NOMO-1 (cell line): ENCODE results near the gene TSNAX.
"Not testable (repeated sequence)": the region's sequence is repeated elsewhere in the genome, so short reads cannot be mapped to it uniquely, and the experiment has no call there.

Experiments
- DNase-seq, 2 experiments: peaks; one replicate each; lab custom pipeline; 2025; ENCODE audit not compliant: unreplicated experiment in 2 of 2; lab: John Stamatoyannopoulos, UW

Gene TSNAX

DNA sequence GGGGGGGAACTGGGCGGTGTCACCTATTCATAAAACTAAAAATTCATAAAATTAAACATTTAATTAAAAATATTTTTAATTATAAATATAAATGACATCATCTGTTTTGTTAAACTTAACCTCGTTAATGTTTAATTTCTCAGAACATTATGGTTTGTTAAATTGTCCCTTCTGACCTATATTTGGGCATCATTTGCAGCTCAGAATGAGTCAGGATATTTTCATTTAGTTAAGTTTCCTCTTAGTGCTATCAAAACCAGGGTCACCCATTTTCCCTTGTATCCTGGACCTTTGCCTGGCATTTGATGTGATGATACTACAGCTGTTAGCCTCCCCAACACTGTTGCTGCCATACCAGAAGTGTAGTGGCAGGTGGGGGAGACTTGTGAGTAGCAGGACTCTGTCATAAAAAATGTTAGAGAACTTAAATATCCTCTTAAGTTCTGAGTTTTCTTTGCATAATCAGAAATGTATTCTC lies 30.3 kb downstream of the TSNAX start:
- no peak for DNase-seq

DNA sequence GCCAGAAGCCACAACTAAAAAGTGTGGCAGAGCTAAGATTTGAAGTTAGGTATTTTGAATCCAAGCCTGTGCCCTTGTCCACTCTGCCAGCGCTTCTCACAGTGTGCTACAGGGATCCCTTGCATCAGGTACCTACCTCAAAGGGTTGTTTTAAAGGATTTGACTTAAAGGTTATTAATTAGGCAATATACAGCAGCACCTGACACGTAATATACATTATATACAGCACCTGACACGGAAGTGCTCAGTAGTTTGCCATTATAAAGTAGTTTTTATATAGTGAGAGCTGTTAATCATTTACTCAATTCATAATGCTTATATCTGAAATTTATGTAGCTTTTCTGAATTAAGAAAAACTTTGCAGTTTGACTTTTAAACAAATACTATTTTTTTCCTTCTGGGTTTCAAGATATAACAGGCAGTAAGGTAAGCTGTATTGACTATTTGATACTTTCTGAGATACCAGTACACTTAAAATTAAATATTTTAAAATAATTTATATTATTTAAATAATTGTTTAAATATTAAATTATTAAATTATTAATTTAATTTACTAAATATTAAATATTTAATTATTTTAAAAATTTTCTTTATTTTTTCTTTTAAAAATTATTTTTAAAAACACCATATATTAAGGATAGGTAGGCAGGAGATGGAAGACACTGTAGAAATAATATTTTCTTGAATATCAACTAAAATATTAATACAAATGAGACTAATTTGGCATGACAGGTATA lies 33.3 kb downstream of the TSNAX start:
- no peak for DNase-seq

DNA sequence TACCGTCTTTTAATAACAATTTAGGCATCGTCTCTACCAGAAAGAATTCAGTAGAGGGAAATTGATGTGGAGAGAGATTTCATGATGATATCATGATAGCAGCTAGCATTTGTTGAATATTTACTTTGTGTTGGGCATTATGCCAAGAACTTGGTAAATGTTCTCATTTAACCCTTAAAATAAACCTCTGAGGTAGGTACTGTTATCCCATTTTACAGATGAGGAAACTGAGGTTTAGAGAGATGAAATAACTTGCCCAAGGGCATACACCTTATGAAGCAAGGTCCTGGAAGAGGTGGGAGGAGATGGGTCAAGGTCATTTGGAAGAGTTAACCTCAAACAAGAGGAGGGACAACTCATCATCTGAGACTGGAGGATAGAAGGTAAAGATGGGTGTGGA lies 34.8 kb downstream of the TSNAX start:
- DNase-seq, result no peak

DNA sequence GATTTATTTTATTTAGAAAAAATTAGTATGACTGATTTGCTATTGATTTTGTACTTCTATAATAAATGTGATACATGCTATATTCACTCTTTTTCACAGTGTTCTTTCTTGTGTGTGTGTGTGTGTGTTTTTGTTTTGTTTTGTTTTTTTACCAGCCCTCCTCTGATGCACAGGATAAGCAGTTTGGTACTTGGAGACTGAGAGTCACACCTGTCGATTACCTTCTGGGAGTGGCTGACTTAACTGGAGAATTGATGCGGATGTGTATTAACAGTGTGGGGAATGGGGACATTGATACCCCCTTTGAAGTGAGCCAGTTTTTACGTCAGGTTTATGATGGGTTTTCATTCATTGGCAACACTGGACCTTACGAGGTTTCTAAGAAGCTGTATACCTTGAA lies 35.9 kb downstream of the TSNAX start:
- no peak for DNase-seq

DNA sequence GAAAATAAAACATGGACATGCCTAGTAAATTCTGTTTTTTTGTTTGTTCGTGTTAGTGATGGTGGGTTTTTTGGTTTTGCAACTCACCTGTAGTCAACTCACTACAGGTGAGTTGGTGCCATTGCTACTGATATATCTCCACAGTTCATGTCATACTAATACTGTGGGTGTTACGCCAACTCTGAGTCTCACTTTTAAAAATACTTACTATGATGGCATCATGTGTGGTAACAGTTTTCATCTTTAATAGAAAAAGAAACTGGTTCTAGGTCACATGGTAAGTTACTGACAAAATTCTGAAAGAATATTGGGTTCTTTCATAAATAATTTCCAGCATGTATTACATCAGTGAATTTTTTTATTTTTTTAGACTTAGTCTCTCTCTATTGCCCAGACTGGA lies 38.0 kb downstream of the TSNAX start:
- DNase-seq, result no peak

DNA sequence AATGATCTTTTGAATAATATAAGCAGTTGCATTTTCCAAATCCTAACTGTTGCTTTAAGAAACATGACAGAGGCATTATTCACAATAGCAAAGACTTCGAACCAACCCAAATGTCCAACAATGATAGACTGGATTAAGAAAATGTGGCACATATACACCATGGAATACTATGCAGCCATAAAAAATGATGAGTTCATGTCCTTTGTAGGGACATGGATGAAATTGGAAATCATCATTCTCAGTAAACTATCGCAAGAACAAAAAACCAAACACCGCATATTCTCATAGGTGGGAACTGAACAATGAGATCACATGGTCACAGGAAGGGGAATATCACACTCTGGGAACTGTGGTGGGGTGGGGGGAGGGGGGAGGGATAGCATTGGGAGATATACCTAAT lies 41.8 kb downstream of the TSNAX start:
- not testable (repeated sequence) for DNase-seq

DNA sequence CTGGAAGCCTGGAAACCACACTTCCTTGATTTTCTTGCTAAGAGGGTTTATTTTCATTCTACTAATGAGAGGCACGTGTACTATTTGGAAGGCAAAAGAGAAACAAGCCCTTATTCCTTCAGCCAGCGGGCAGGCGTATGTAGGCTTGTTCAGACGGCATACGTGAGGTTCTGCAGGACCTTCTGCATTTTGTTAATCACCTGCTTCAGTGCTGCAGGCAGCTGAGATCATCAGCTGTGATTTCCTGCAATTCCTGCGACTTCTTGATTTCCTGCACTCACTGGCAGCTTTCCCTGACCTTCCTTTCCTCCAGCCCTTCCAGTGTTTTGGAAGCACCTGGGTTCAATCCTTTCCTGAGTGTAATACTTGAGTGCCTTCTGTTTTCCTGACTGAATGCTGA lies 43.4 kb downstream of the TSNAX start:
- no peak for DNase-seq

DNA sequence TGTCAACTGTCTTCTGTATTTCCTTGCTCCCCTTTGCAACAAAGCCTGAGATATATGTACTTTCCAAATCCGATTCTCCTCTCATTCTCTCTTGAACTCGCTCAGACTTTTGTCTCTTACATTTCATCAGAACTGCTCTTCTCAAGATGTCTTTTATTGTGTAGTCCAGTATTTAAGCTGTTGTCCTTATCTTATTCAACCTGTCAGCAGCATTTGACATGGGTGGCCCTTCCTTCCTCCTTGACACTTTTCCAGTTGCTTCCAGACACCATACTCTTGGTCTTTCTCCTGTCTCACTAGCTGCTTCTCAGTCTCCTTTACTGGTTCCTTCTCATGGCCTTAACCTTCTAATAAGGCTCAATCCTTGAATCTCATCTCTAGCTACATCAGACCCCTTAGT lies 47.0 kb downstream of the TSNAX start:
- no peak for DNase-seq

DNA sequence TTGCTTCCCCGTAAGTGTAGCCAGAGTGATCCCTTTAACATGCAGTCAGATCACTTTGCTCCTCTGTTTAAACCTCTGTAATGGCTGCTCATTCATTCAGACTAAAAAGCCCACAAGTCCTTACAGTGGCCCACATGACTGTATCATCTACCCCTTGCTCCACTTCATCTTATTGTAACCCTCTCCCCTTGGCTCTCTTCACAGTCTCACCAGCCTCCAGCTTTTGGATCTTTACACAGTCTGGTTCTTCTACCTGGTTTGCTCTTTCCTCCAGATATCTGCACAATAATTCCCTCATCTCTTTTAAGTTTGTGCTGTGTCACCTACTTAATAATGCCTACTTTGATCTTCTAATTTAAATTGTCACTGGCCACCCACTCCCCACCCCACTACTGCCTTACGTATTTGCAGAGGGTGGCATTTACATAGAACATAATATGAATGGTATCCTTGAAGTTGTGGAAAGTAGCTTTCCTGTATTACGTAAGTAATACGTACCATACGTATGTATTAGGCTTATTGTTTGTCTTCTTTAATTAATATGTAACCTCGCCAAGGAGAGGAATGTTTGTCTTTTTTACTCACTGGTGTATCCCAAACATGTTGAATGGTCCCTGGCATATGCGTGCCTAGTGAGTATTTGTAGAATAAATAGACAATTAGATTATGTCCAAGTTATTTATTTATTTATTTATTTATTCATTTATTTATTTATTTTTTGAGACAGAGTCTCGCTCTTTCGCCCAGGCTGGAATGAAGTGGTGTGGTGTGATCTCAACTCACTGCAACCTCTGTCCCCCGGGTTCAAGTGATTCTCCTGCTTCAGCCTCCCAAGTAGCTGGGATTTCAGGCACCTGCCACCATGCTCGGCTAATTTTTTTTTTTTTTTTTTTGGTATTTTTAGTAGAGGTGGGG lies 48.6 kb downstream of the TSNAX start:
- no peak for DNase-seq

DNA sequence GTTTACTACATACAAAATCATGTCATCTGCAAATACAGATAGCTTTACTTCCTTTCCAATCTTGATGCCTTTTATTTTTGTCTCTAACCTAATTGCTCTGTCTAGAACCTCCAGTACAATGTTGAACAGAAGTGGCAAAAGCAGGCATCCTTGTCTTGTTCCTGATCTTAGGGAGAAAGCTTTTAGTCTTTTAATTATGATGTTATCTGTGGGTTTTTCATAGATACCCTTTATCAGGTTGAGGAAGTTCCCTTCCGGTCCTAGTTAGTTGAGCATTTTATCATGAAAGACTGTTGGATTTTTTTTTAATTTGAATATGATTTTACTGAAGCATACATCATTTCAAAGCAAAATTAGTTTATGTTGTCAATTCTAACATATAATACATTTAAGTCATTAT lies 52.4 kb downstream of the TSNAX start:
- DNase-seq, result no peak

DNA sequence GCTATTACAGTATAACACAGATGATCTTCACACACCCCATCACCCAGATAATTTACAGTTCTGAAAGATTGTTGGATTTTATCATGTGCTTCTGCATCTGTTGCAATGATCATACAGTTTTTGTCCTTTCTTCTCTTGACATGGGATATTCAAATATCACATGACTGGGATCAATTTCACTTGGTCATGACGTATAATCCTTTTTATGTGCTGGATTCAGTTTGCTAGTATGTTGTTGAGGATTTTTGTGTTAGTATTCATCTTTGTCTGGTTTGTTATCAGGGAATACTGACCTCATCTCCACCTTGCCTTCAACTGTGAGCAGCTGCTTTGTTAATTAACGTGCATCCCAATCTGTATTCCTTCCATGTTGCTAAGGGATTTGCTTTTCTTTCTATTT lies 53.4 kb downstream of the TSNAX start:
- no peak for DNase-seq

DNA sequence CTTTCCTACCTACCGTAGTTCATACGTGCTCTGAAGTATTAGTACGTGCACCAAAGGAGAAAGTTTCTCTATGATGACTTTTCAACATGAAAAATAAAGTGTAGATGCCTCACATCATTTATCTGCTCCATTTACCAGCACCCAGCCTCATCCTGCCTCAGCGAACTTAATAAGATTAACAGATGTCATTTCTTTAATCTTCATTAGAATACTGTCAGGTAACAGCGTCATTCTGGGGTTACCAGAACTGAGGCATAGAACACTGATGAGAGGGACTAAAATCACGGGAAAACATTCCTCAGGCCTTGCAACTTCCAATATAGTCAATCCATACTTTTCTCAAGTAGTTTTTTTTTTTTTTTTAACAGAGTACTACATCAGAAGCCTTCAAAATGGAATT lies 54.9 kb downstream of the TSNAX start:
- no peak for DNase-seq

DNA sequence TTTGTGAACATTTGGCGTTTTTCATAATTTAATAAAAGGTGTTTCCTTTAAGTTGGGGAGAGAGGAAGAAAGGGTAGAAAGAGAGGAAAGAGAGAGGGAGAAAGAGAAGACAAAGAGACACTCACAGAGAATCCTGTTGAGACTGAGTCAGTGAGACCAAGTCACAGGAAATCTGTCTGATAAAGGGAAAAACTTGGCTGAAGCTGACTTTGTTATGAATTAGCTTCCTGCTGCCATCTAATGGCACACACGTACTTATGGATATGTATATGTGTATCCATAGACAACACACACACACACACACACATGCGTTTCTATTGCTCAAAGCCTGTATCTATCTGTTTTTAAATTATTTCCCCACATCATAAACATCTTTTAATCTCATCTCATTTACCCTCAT lies 55.6 kb downstream of the TSNAX start:
- DNase-seq, result peak in 1 of 2 experiments; percentile 24

DNA sequence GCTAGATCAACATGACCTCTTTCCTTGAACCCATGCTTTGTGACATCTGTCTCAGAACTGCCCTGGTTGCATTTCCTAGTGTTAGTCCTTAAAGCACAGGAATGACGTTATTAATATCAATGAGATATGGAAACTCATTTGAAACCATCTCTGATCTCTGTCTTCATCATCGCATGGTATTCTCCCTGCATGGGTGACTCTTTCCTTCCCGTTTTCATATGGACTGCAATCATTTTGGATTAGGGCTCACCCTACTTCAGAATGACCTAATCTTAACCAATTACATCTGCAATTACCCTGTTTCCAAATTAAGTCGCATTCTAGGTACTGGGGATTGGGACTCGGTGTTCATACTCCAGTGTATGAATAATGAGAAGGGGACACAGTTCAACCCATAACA lies 56.5 kb downstream of the TSNAX start:
- peak; percentile 41 to 65 for DNase-seq

DNA sequence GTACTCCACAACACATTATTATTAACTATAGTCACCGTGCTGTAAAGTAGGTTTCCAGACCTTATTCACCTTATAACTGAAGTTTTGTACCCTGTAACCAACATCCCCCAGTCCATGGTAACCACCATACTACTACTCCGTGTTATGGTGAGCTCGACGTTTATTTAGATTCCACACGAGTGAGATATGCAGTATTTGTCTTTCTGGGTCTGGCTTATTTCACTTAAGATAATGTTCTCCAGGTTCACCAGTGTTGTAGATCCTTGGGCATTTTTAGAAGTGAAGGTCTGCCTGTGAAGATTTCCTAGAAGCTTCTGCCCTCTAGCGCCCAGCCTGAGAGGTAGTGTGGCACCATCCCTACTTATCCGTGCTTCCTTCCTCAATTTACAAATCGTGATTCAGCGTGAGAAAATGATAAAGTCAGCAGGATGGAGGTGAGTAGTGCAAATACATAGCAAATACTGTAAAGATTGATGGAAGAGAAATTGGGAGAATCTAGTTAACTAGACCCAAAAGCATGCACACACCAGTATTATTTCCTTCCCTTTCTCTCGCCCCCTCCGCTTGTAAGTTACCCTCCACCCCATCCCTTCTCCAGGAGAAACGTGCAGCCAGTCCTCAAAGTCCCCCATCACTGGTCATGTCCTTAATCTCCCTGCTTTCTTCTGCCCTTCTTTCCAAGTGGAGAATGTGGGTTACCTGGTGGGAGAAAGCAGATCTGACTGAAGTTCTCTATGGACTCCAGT lies 62.2 kb downstream of the TSNAX start:
- DNase-seq, result peak; percentile 67 to 79

DNA sequence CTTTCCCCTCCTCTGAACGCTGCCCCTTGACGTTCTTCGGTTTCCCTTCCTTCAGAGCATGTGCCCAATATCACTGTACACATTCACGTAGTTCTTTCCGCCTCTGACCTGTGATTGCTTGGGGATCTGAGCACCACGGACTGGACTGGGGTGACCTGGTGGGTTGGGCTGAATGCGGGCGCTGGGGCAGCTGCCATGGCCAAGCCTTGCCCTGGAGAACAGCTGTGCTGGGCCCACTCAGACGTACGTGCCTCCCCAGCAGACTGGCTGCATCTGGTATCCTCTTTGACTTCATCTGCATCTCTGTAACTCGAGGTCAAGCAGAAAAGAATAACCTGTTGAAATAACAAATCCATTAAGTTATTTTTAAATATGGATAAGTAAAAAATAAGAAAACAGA lies 63.0 kb downstream of the TSNAX start:
- no peak for DNase-seq

DNA sequence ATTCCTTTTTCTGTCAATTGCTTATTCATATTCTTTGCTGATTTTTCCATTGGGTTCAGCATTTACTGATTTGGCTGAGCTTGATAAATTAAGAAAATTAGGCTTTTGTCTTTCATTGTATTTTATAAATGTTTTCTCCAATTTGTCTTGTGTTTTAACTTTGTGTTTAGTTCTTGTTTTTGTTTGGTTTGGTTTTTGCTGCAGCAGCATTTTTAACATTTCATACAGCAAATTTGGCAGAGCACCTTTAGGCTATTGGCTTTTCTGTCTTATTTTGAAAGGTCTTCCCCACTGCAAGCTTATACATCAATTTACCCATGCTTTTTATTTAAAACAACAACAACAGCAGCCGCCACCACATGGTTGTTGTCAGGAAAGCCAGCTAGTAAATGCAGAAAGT lies 64.3 kb downstream of the TSNAX start:
- no peak for DNase-seq

DNA sequence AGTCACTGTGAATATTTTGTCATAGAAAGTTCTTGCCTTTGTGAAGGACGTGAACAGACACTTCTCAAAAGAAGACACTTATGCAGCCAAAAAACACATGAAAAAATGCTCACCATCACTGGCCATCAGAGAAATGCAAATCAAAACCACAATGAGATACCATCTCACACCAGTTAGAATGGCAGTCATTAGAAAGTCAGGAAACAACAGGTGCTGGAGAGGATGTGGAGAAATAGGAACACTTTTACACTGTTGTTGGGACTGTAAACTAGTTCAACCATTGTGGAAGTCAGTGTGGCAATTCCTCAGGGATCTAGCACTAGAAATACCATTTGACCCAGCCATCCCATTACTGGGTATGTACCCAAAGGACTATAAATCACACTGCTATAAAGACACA lies 64.8 kb downstream of the TSNAX start:
- DNase-seq, result not testable (repeated sequence)

DNA sequence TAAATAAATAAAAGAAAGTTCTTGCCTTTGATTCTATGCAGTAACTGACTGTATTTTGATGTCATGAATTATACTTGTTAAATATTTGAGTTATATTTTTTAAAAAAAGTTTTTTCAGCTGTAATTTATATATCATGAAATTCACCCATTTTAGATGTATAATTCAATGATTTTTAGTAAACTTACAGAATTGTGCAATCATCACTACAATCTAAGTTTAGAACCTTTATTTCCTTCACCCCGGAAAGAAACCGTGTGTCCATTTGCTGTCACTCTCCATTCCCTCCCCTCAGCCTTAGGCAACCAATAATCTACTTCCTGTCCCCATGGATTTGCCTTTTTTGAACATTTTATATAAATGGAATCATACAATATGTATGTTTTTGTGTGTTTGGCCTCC lies 65.7 kb downstream of the TSNAX start:
- no peak for DNase-seq

DNA sequence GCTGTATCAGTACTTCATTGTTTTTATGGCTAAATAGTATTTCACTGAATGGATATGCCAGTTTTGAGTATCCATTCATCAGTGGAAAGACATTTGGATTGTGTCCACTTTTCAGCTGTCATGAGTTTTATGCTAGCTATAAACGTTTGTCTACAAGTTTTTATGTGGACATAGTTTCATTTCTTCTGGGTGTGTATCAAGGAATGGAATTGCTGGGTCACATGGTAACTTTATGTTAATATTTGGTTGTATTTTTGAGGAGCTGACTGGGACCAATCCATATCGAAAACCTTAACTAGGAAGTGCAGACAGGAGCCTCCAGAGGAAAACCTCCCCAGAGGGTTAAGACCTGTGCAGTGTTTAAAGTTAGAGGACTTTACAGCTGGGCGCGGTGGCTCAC lies 66.3 kb downstream of the TSNAX start:
- DNase-seq, result no peak

DNA sequence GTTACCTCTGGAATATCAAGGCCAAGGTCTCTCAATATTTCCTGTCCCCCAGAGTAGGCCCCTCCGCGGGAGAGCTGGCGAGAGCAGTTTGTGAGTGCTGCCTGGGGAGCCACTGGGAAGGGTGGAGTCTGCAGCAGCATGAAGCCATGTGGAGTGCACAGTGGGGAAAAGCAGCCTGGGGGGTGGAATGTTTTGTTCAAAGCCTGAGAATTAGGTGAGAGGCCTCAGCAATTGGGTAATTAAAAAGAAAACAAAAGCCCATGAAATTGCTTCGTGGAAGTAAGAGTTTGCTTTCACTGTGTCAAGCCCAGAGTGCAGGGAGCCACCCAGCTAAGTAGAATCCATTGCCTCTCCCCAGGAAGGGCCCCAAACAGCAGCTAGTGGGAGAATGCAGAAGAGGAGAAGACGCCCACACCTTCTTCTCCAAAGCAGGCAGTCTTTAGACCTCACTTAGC lies 67.9 kb downstream of the TSNAX start:
- DNase-seq, result no peak
